Spleen (tissue), 11 donors: ENCODE data around the gene FBXL2. TPM values are rescaled to one million over a fixed set of nuclear protein-coding genes. Genes with fewer than 3 reads are reported as not detected.

ENCODE experiments used
- DNase-seq: peaks from one replicate; pipeline ENCODE4 v3.0.0-alpha.2; 2020
- H3K27ac ChIP-seq, 8 donors: fragments of 200-600 bp; sonication (generic) in 7 of 8; 1 replicate in 4 of 8; 2 replicates in 4 of 8; pipeline versions ENCODE4 v1.5.0 to v1.8.0; 2016 to 2021; ENCODE audit warnings: inconsistent platforms in 4 of 8, mild to moderate bottlenecking in 4 of 8, moderate library complexity in 1 of 8
- H3K27me3 ChIP-seq, 7 donors: fragments of 200-600 bp; sonication (generic) in 6 of 7; replicated peaks in 1 of 7; 1 replicate in 4 of 7; 2 replicates in 3 of 7; pipeline versions ENCODE4 v1.5.0 to v1.8.0; 2016 to 2021; ENCODE audit warnings: inconsistent platforms in 3 of 7, mild to moderate bottlenecking in 1 of 7
- H3K36me3 ChIP-seq, 6 donors: fragments of 200-600 bp; sonication (generic) in 5 of 6; 1 replicate in 4 of 6; 2 replicates in 2 of 6; pipeline versions ENCODE4 v1.5.0 to v1.8.0; 2016 to 2021; ENCODE audit warnings: inconsistent platforms in 2 of 6
- H3K4me1 ChIP-seq, 6 donors: fragments of 200-600 bp; sonication (generic) in 5 of 6; 1 replicate in 3 of 6; 2 replicates in 3 of 6; pipeline versions ENCODE4 v1.5.0 to v1.8.0; 2016 to 2021; ENCODE audit warnings: inconsistent platforms in 3 of 6
- H3K4me3 ChIP-seq, 8 donors: fragments of 200-600 bp; sonication (generic) in 7 of 8; 1 replicate in 4 of 8; 2 replicates in 4 of 8; pipeline versions ENCODE4 v1.5.0 to v1.8.0; 2016 to 2021; ENCODE audit warnings: inconsistent platforms in 4 of 8, mild to moderate bottlenecking in 4 of 8, moderate library complexity in 2 of 8
- H3K9me3 ChIP-seq, 8 donors: fragments of 200-600 bp; sonication (generic) in 7 of 8; 1 replicate in 4 of 8; 2 replicates in 4 of 8; pipeline versions ENCODE4 v1.5.0 to v1.8.0; 2016 to 2021; ENCODE audit warnings: inconsistent platforms in 4 of 8
- CTCF ChIP-seq, 11 experiments: fragments of 200-600 bp in 7 of 11; fragments of 450-650 bp in 4 of 11; sonication (generic) in 4 of 11; IDR thresholded peaks in 8 of 11; conservative IDR thresholded peaks in 3 of 11; 1 replicate in 7 of 11; 2 replicates in 4 of 11; pipeline versions ENCODE4 v1.4.0 to v1.8.0; 2016 to 2021; ENCODE audit warnings: antibody characterized with exemption in 11 of 11, inconsistent platforms in 4 of 11, mild to moderate bottlenecking in 1 of 11
- POLR2A ChIP-seq, 3 donors: fragments of 450-650 bp; IDR thresholded peaks; one replicate each; pipeline ENCODE4 v1.5.1; 2017; ENCODE audit warnings: antibody characterized with exemption in 3 of 3, mild to moderate bottlenecking in 1 of 3
- POLR2AphosphoS5 ChIP-seq, 3 donors: sonication (generic); formaldehyde crosslinking; IDR thresholded peaks; one replicate each; pipeline ENCODE4 v1.5.1; 2017; ENCODE audit warnings: antibody characterized with exemption in 3 of 3
- WGBS, 5 donors: extraction: QIAGEN DNeasy Blood & Tissue Kit in 3 of 5; methylation state at CpG; one replicate each; pipeline versions ENCODE4 v1.1.5 to v1.1.7; 2013 to 2018; 5-methylcytosine and 5-hydroxymethylcytosine counted together
- intact Hi-C: fragments of 100-400 bp; cut with DNase I; formaldehyde crosslinking; loops from one replicate; pipeline ENCODE4 v1.15.0; 2023; ENCODE audit warnings: low total_unique reads
- polyA plus RNA-seq, 3 donors: library from polyadenylated mRNA; stranded (reverse); fragments of 200-250 nt; gene quantifications; one replicate each; pipeline ENCODE4 v1.2.1, GENCODE V29; 2013
- total RNA-seq, 7 donors: library from RNA; depleted of rRNA in 3 of 7; stranded (reverse); fragments of >200 nt in 3 of 7; fragmentation: NEBNext Ultra II Directional in 4 of 7; extraction: Animal tissue kit (Norgen Biotek cat#: 25700) in 4 of 7; gene quantifications; one replicate each; pipeline versions ENCODE4 v1.1.0 to v1.2.1, GENCODE V29; 2016 to 2021
- donor health status: healthy with polysubstance abuse.
- donor health status: DM: no; HTN: no; CAD: no; lungs with moderate emphysema.
- donor health status: DM: no; HTN: no; CAD: no.
- donor health status: Bipolar disorder and iron deficiency.
- donor health status: healthy.
- donor health status: DM: no; HTN: no; CAD: no.
- donor health status: DM: yes; HTN: yes; CAD: no.

Gene FBXL2
- total and polyA plus RNA-seq, 10 donors, result 0.20 to 2.0 (median 1.1) TPM

GRCh38 chr3:33287672-33288282 lies 10.5 kb downstream of the FBXL2 start:
- peaks cover 0 to 49% (median 35%) of the 10 kb centered on the region in 8 donors for H3K9me3 ChIP-seq
- H3K27me3 ChIP-seq, result peaks cover 0 to 10% (median 0%) of the 10 kb centered on the region in 7 donors
- no peak overlapping the region for H3K4me3 ChIP-seq
- no peak overlapping the region for H3K27ac ChIP-seq
- TF ChIP-seq POLR2A (IDR thresholded peaks at IDR 0.05) (no peak), CTCF (IDR thresholded peaks at IDR 0.05 in 8 of 11, conservative IDR thresholded peaks at IDR 0.05 in 3 of 11) (no peak), POLR2AphosphoS5 (IDR thresholded peaks at IDR 0.05) (no peak)
- no peaks in the 10 kb centered on the region for H3K36me3 ChIP-seq
- no peak for DNase-seq
- WGBS, 5 donors, result 86 to 94% (median 87%) methylated on average over 1 of the region's 1 CpG
- intact Hi-C loops, result no loop called here
- H3K4me1 ChIP-seq, result no peaks in the 10 kb centered on the region

- Histone ChIP-seq H3K27ac (no peak overlapping the region), H3K9me3 (peaks cover 0 to 6% (median 0%) of the 10 kb centered on the region in 8 donors)
- intact Hi-C loops, result no loop called here
Measured at GRCh38 chr3:33299395-33300081, 22.3 kb downstream of the FBXL2 start.

GRCh38 chr3:33312361-33312760 lies 35.1 kb downstream of the FBXL2 start:
- TF ChIP-seq POLR2A (IDR thresholded peaks at IDR 0.05) (no peak), CTCF (IDR thresholded peaks at IDR 0.05 in 8 of 11, conservative IDR thresholded peaks at IDR 0.05 in 3 of 11) (no peak), POLR2AphosphoS5 (IDR thresholded peaks at IDR 0.05) (no peak)
- intact Hi-C loops, result no loop called here
- 76 to 92% (median 89%) methylated on average over 2 of the region's 2 CpGs for WGBS, 5 donors
- no peak for DNase-seq
- no peaks in the 10 kb centered on the region for H3K36me3 ChIP-seq
- no peaks in the 10 kb centered on the region for H3K27me3 ChIP-seq
- no peak overlapping the region for H3K4me3 ChIP-seq
- no peaks in the 10 kb centered on the region for H3K4me1 ChIP-seq
- H3K9me3 ChIP-seq, result peaks cover 0 to 27% (median 22%) of the 10 kb centered on the region in 8 donors
- H3K27ac ChIP-seq, result no peak overlapping the region

More at GRCh38 chr3:33299395-33300081, 22.3 kb downstream of the FBXL2 start:
- H3K36me3 ChIP-seq, result no peaks in the 10 kb centered on the region
- no peak overlapping the region for H3K4me3 ChIP-seq
- DNase-seq, result no peak
- TF ChIP-seq CTCF (IDR thresholded peaks at IDR 0.05 in 8 of 11, conservative IDR thresholded peaks at IDR 0.05 in 3 of 11) (no peak), POLR2AphosphoS5 (IDR thresholded peaks at IDR 0.05) (no peak), POLR2A (IDR thresholded peaks at IDR 0.05) (no peak)
- 88 to 98% (median 96%) methylated on average over 3 of the region's 3 CpGs for WGBS, 5 donors
- no peaks in the 10 kb centered on the region for H3K4me1 ChIP-seq
- H3K27me3 ChIP-seq, result no peaks in the 10 kb centered on the region

- intact Hi-C loops, result no loop called here
- TF ChIP-seq POLR2AphosphoS5 (IDR thresholded peaks at IDR 0.05) (no peak), CTCF (IDR thresholded peaks at IDR 0.05 in 8 of 11, conservative IDR thresholded peaks at IDR 0.05 in 3 of 11) (no peak), POLR2A (IDR thresholded peaks at IDR 0.05) (no peak)
- DNase-seq, result no peak
- H3K27ac ChIP-seq, result no peak overlapping the region
- H3K4me1 ChIP-seq, result no peaks in the 10 kb centered on the region
- no peaks in the 10 kb centered on the region for H3K36me3 ChIP-seq
- H3K4me3 ChIP-seq, result no peak overlapping the region
- peaks cover 0 to 27% (median 22%) of the 10 kb centered on the region in 8 donors for H3K9me3 ChIP-seq
- H3K27me3 ChIP-seq, result no peaks in the 10 kb centered on the region
Measured at GRCh38 chr3:33313331-33313730, 36.1 kb downstream of the FBXL2 start.
